ENCODE results near the gene NSDHL.

DNA sequence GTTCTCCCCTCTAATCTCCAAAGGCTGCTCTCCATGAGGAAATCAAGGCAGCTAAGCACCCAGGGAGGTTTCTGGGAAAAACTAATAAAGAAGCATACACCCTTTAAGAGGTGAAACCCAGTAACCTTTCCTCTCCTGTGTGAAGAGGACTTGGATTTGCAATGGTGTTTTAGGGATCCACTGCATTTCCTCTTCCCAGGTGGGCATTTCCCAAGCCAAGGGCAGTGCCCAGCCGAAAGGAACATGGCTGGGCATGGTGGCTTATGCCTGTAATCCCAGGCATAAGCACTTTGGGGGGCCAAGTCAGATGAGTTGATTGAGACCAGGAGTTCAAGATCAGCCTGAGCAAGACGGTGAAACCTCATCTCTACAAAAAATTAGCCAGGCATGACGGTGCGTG is 61.6 kb downstream of the NSDHL start:
- TF ChIP-seq GATA3 (IDR thresholded peaks at IDR 0.05; ENCODE audit: low read depth, low read length) = no peak
- TF ChIP-seq GATA2 (IDR thresholded peaks at IDR 0.05; ENCODE audit: low read depth, low read length) = no peak
